SW 1271 (cell line): ENCODE measurements around the gene ABCG4.
"Not testable (repeated sequence)": the region's sequence is repeated elsewhere in the genome, so short reads cannot be mapped to it uniquely, and the experiment has no call there.

ENCODE experiments used
- DNase-seq, 2 experiments: peaks; one replicate each; lab custom pipeline; 2025; lab: John Stamatoyannopoulos, UW

The ABCG4 gene

GRCh38 chr11:119184399-119184798 is 35.5 kb downstream of the ABCG4 start:
- not testable (repeated sequence) for DNase-seq

GRCh38 chr11:119185981-119186634 is 37.3 kb downstream of the ABCG4 start:
- no peak for DNase-seq

DNA sequence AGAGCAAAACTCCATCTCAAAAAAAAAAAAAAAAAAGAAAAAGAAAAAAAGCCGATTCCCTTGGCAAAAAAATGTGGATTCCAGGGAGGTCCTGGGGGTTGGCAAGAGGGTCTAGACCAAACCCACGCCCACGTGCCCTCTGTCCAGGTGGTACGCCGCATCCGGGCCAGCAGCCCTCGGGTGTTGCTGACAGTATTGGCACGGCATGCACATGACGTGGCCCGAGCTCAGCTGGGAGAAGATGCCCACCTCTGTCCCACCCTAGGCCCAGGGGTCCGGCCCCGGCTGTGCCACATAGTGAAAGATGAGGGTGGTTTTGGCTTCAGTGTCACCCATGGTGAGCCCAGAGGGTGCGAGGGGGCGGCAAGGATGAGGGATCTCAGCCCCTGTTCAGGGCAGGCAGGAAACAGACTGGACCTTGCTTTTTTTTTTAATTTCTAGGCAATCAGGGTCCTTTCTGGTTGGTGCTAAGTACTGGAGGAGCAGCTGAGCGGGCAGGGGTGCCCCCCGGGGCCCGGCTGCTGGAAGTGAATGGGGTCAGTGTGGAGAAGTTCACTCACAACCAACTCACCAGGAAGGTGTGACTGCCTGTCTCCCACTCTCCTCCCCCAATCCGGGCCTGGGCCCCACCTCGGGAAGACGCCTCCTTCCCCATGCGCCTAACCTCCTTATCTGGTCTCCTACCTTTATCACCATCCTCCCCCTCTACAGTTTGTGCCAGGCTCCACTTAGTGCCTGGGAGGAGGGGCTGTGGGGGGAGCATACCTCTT is 38.5 kb downstream of the ABCG4 start:
- no peak for DNase-seq

DNA sequence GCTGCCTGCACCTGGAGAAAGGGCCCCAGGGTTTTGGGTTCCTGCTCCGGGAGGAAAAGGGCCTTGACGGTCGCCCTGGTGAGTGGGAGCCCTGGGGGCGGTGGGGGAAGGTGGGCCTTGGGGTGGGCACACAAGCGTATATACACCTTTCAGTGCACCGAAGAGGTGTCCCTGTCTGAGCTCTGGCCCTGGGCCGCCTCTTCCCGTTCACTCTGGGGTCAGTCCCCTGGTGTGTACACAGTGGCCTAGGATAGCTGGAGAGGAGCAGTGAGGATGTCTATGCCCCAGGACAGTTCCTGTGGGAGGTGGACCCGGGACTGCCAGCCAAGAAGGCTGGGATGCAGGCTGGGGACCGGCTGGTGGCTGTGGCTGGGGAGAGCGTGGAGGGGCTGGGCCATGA is 39.2 kb downstream of the ABCG4 start:
- DNase-seq: no peak

DNA sequence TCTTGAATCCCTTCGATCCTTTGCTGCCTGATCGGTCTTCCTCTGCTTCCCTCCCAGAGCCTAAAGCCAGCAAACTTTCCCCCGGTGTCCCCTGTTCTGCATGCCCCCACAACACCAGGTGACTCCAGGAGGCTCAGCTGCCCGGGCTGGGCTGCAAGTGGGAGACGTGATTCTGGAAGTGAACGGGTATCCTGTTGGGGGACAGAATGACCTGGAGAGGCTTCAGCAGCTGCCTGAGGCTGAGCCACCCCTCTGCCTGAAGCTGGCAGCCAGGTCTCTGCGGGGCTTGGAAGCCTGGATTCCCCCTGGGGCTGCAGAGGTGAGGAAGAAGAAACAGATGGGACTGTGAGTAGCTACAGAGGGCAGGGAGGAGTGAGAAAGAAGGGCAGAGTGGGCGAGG is 40.0 kb downstream of the ABCG4 start:
- DNase-seq: no peak

DNA sequence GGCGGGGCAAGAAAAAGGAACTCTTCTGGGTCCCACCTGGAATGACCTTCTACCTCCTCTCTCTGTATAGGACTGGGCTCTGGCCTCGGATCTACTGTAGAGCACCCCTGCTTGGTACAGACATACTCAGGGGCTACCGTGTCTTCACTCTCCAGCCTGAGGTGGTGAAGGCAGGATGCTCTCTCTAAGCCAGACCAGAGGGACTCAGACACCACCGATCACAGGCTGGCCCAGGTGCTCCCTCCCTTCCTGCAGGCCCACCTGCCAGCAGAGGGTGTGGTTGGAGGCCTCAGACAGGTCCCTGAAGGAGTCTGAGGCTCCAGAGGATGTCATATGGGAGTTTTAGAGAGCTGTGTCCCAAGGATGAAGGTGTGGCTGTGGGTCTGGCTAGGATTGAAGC is 40.5 kb downstream of the ABCG4 start:
- DNase-seq: no peak

- DNase-seq: no peak
These were observed 41.7 kb downstream of the ABCG4 start for GRCh38 chr11:119190531-119190930.

- DNase-seq: not testable (repeated sequence)
These were observed 42.4 kb downstream of the ABCG4 start for GRCh38 chr11:119191265-119191664.

GRCh38 chr11:119192111-119192510 is 43.3 kb downstream of the ABCG4 start:
- DNase-seq: no peak

DNA sequence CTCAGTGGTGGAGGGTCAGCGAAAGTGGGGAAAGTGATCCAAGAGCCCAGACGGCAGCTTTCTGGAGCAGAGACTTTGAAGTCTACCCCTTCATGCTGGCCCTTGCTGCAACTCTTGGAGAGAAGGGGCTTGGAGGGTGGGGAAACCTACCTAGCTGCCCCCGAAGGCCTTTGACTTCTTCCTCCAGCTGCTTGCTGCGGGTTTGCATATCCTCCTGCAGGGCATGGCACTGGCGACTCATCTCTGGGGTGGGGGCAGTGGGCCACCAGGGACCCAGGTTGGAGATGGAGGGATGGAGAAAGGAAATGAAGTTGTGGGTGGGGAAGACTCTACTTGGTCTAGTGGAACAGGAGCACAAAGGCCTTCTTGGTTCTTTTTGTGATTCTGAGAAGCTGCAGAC is 44.1 kb downstream of the ABCG4 start:
- DNase-seq: no peak

DNA sequence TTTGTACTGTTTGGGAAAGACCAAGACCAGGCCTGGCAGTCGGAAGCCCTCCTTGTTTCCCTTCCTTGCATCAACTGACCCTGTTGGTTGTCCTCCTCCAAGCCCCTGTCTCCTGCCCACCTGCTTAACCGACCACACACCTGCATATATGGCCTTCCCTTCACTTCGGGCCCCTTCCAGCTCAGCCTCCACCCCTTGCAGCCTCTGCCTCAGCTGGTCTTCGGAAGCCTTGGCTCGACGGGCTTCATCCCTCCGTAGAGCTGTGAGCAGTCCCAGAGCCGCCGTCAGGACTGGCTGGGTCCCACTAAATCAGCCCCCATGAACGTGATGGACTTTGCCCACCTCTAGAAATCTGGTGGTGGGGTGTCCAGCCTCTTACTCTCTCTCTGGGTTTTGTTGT is 44.8 kb downstream of the ABCG4 start:
- no peak for DNase-seq

GRCh38 chr11:119194811-119195440 is 46.1 kb downstream of the ABCG4 start:
- no peak for DNase-seq

DNA sequence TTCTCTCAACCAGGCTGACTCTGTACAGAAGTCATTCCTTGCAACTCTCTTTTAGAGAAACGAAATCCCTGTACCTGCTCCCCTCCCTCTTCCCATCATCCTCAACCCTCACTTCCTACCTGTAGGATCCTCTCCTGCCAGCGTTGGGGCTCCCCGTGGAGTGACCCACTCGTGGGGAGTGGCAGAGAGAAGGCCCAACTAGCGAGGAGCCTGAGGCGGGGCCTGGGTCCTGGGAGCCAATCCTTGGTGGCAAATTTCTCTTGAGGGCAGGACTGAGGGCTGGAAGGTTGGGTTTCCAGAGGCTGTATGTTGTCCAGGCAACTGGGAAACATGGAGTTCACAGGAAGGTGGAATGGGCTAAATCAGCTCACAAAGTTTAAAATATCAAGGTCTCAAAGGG is 46.8 kb downstream of the ABCG4 start:
- DNase-seq: peak; percentile 16 to 60

GRCh38 chr11:119196833-119197483 is 48.1 kb downstream of the ABCG4 start:
- DNase-seq: peak; percentile 46 to 78

DNA sequence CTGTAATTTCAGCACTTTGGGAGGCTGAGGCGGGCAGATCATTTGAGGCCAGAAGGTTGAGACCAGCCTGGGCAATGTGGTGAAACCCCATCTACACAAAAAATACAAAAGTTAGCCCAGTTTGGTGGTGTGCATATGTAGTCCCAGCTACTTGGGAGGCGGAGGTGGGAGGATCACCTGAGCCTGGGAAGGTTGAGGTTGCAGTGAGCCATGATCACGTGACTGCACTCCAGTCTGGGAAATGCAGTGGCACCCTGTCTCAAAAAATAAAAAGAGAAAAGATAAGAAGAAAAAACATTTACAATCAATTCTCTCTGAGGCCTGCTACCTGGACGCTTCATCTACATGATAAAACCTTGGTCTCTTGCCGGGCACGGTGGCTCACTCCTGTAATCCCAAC is 50.1 kb downstream of the ABCG4 start:
- DNase-seq: no peak

- DNase-seq: not testable (repeated sequence)
These were observed 52.4 kb downstream of the ABCG4 start for GRCh38 chr11:119201236-119201635.

GRCh38 chr11:119202554-119202953 is 53.7 kb downstream of the ABCG4 start:
- no peak for DNase-seq

GRCh38 chr11:119204066-119204465 is 55.2 kb downstream of the ABCG4 start:
- DNase-seq: no peak

GRCh38 chr11:119205080-119205479 is 56.2 kb downstream of the ABCG4 start:
- no peak for DNase-seq

GRCh38 chr11:119205574-119206510 is 57.0 kb downstream of the ABCG4 start, which contains the start of gene CBL:
TSS of gene CBL (plus strand) at chr11:119206339. CDS start at chr11:119206418, 79 bp downstream.
- DNase-seq: peak; percentile 80 to 82
